ENCODE data around the gene HCFC1. TPM values are rescaled to one million over a fixed set of nuclear protein-coding genes. Genes with fewer than 3 reads are reported as not detected.

The HCFC1 gene
- total and polyA plus RNA-seq, 2 of the 8 experiments (the other 6 are each of a cell fraction or from before 2014, with no cell fraction given) = 24.9 to 117 TPM

DNA sequence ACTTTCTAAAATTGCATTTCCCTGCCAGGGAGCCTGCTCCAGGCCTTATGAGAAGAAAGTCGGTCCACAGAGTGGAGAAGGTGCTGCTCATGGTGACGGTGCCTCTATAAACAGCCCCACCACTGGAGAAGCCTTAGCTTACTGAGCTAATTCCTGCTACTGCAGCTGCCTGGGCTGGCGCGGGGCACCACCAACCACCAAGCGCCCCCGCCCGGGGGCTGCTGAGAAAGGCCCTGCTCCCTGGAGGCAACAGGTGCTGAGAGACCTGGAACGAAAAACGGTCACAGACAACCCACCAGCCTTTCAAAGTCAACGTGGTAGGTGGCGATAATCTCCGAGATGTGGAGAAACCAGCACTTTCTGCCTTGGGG is 2.9 kb downstream of the HCFC1 start (continued):
- TF ChIP-seq KDM4A (IDR thresholded peaks at IDR 0.05; ENCODE audit: low read depth, low read length, severe bottlenecking) (no peak), RFX5 (IDR thresholded peaks at IDR 0.05; ENCODE audit: borderline replicate concordance, low read depth, low read length) (no peak), MAFK (IDR thresholded peaks at IDR 0.05; ENCODE audit: low read depth, low read length) (no peak)
- TF ChIP-seq, protein P1, sequence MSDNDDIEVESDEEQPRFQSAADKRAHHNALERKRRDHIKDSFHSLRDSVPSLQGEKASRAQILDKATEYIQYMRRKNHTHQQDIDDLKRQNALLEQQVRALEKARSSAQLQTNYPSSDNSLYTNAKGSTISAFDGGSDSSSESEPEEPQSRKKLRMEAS (IDR thresholded peaks at IDR 0.05) = no peak
